ENCODE measurements around the gene NINL.
"Not testable (repeated sequence)": the region's sequence is repeated elsewhere in the genome, so short reads cannot be mapped to it uniquely, and the experiment has no call there.

The NINL gene

DNA sequence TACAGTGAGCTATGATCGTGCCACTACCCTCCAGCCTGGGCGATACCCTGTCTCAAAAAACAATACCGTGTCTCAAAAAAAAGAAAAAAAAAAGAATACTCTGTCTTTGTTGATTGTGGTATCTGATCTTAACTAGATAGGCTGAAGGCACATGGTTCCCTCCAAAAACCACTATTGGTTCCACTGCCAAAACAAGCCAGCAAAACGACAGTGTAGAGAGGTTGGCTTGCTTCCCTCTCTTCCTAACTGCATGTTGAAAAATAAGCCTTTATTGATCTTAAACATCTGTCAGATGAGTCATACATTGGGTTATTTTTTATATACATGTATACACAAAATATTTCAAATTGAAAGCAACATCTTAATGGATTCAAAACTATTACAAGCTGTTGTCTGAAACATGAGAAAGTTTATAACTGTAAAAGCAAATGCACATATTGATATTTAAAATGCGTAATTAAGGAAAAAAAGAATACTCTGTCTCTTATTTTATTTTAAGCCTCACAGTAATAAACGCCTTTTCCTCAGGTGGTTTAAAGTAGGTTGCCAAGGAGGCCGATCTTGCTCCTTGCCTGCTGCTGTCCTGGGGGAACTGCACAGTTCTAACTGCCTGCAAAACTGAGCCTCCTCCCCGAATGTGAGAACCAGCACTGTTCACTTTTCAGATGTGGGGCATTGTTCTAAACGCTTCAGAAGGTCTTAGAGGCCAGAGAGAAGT, 7.0 kb upstream of the NINL start:
- no peak overlapping the region for H3K27ac ChIP-seq (ENCODE audit: insufficient read depth in 1 of 2, low read depth in 1 of 2, low read length in 2 of 2, poor library complexity in 1 of 2, severe bottlenecking in 2 of 2)
- H3K9me3 ChIP-seq (ENCODE audit: control extremely low read depth in 1 of 5, control insufficient read depth in 4 of 5, insufficient read depth in 2 of 5, low read depth in 1 of 5, low read length in 4 of 5), result no peaks in the 10 kb centered on the region
- ChIA-PET POLR2A (no interaction called here), CTCF (no interaction called here)
- 88% methylated on average over 4 of the region's 9 CpGs for WGBS (ENCODE audit: insufficient coverage)
- no peaks in the 10 kb centered on the region for H3K4me1 ChIP-seq (ENCODE audit: control extremely low read depth in 1 of 4, control insufficient read depth in 4 of 4, insufficient read depth in 4 of 4, low read length in 3 of 4)
- peaks cover 0 to 18% (median 3%) of the 10 kb centered on the region in 5 experiments for H3K27me3 ChIP-seq (replicated peaks in 2 of 5; ENCODE audit: control insufficient read depth in 4 of 5, insufficient read depth in 5 of 5, low read length in 4 of 5)
- no peaks in the 10 kb centered on the region for H3K36me3 ChIP-seq (ENCODE audit: control insufficient read depth in 4 of 4, insufficient read depth in 4 of 4, low read length in 3 of 4)
- no peak overlapping the region for H3K4me3 ChIP-seq (ENCODE audit: control insufficient read depth in 1 of 7, extremely low read depth in 1 of 7, insufficient read depth in 4 of 7, low read depth in 2 of 7, low read length in 6 of 7)
- DNase-seq, result no peak

DNA sequence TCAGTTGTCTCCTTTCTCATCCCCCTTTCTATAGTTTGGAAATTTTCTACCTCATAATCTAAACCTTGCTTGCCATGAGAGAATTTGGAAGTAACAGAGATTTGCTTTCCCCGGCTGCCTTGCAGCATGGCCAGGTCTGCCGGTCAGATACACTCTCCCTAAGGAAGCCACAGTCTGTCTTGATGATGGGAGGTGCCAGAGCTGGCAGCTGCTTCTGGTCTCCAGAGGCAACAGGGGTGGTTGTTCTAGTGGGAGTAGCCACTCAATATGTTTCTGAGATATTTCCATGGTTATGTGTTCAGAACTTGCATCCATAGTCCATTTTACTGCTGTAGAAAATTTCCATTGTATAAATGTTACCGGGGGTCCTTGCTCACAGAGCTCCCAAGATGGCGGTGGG, 5.4 kb upstream of the NINL start:
- WGBS (ENCODE audit: insufficient coverage), result 100% methylated on average over 2 of the region's 4 CpGs
- H3K4me1 ChIP-seq (ENCODE audit: control extremely low read depth in 1 of 4, control insufficient read depth in 4 of 4, insufficient read depth in 4 of 4, low read length in 3 of 4); H3K36me3 ChIP-seq (ENCODE audit: control insufficient read depth in 4 of 4, insufficient read depth in 4 of 4, low read length in 3 of 4); H3K4me3 ChIP-seq (ENCODE audit: control insufficient read depth in 1 of 7, extremely low read depth in 1 of 7, insufficient read depth in 4 of 7, low read depth in 2 of 7, low read length in 6 of 7); H3K27ac ChIP-seq (ENCODE audit: insufficient read depth in 1 of 2, low read depth in 1 of 2, low read length in 2 of 2, poor library complexity in 1 of 2, severe bottlenecking in 2 of 2); DNase-seq; H3K9me3 ChIP-seq (ENCODE audit: control extremely low read depth in 1 of 5, control insufficient read depth in 4 of 5, insufficient read depth in 2 of 5, low read depth in 1 of 5, low read length in 4 of 5); CTCF ChIA-PET: not testable (repeated sequence)
- H3K27me3 ChIP-seq (replicated peaks in 2 of 5; ENCODE audit: control insufficient read depth in 4 of 5, insufficient read depth in 5 of 5, low read length in 4 of 5), result peaks cover 0 to 32% (median 6%) of the 10 kb centered on the region in 5 experiments
- POLR2A ChIA-PET, result interaction anchor here (0.6 kb wide), 1 partner anchor 707 kb away, joined by 3 read pairs; no protein-coding TSS in a partner anchor

DNA sequence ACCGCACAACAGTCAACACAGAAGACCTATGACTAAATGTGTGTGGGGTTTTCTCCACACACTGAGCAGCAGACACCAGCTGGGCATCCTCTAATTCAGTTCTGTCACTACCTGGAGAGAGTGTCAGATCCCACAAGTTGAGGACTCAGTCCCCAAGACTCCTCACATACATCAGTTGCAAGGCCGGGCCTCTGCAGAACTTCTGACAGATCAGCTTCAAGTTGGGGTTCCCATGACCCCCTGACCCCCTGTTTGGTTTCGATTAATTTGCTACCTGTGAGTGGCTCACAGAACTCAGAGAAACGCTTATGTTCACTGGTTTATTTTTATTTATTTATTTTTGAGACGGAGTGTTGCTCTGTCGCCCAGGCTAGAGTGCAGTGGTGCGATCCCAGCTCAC, 3.2 kb upstream of the NINL start:
- no peak for DNase-seq
- Histone ChIP-seq H3K4me1 (ENCODE audit: control extremely low read depth in 1 of 4, control insufficient read depth in 4 of 4, insufficient read depth in 4 of 4, low read length in 3 of 4) (peaks cover 0 to 12% (median 7%) of the 10 kb centered on the region in 4 experiments), H3K27me3 (replicated peaks in 2 of 5; ENCODE audit: control insufficient read depth in 4 of 5, insufficient read depth in 5 of 5, low read length in 4 of 5) (peaks cover 0 to 50% (median 18%) of the 10 kb centered on the region in 5 experiments), H3K36me3 (ENCODE audit: control insufficient read depth in 4 of 4, insufficient read depth in 4 of 4, low read length in 3 of 4) (no peaks in the 10 kb centered on the region), H3K27ac (ENCODE audit: insufficient read depth in 1 of 2, low read depth in 1 of 2, low read length in 2 of 2, poor library complexity in 1 of 2, severe bottlenecking in 2 of 2) (no peak overlapping the region), H3K4me3 (ENCODE audit: control insufficient read depth in 1 of 7, extremely low read depth in 1 of 7, insufficient read depth in 4 of 7, low read depth in 2 of 7, low read length in 6 of 7) (no peak overlapping the region), H3K9me3 (ENCODE audit: control extremely low read depth in 1 of 5, control insufficient read depth in 4 of 5, insufficient read depth in 2 of 5, low read depth in 1 of 5, low read length in 4 of 5) (peaks cover 0 to 1% (median 0%) of the 10 kb centered on the region in 5 experiments)
- ChIA-PET POLR2A (interaction anchor here (0.6 kb wide), 1 partner anchor 53 kb away, joined by 3 read pairs; no protein-coding TSS in a partner anchor), CTCF (no interaction called here)
- 100% methylated on average over 4 of the region's 7 CpGs for WGBS (ENCODE audit: insufficient coverage)

DNA sequence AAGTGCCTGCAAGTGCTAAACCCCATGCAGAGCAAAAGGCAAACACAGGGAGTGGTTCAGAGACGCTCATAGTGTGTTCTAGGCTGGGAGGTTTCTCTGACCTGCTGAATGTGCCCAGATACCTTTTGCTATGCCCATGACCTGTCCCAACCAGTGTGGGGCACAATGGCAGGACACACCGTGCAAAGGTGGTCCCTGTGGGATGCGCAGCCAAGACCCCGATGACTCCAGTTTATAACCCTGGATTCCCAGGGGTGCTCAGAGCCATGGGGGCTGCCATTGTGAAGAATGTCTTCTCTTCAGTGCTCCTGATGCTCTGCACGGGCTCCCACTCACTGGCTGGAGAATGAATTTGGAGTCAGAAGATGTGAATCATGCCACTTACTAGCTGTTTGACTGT, 2.2 kb upstream of the NINL start:
- Histone ChIP-seq H3K9me3 (ENCODE audit: control extremely low read depth in 1 of 5, control insufficient read depth in 4 of 5, insufficient read depth in 2 of 5, low read depth in 1 of 5, low read length in 4 of 5) (peaks cover 0 to 2% (median 0%) of the 10 kb centered on the region in 5 experiments), H3K4me3 (ENCODE audit: control insufficient read depth in 1 of 7, extremely low read depth in 1 of 7, insufficient read depth in 4 of 7, low read depth in 2 of 7, low read length in 6 of 7) (no peak overlapping the region), H3K27ac (ENCODE audit: insufficient read depth in 1 of 2, low read depth in 1 of 2, low read length in 2 of 2, poor library complexity in 1 of 2, severe bottlenecking in 2 of 2) (no peak overlapping the region), H3K4me1 (ENCODE audit: control extremely low read depth in 1 of 4, control insufficient read depth in 4 of 4, insufficient read depth in 4 of 4, low read length in 3 of 4) (peaks cover 0 to 12% (median 7%) of the 10 kb centered on the region in 4 experiments), H3K27me3 (replicated peaks in 2 of 5; ENCODE audit: control insufficient read depth in 4 of 5, insufficient read depth in 5 of 5, low read length in 4 of 5) (peaks cover 0 to 55% (median 20%) of the 10 kb centered on the region in 5 experiments), H3K36me3 (ENCODE audit: control insufficient read depth in 4 of 4, insufficient read depth in 4 of 4, low read length in 3 of 4) (no peaks in the 10 kb centered on the region)
- ChIA-PET CTCF (no interaction called here), POLR2A (no interaction called here)
- 88% methylated on average over 5 of the region's 5 CpGs for WGBS (ENCODE audit: insufficient coverage)
- DNase-seq, result no peak

DNA sequence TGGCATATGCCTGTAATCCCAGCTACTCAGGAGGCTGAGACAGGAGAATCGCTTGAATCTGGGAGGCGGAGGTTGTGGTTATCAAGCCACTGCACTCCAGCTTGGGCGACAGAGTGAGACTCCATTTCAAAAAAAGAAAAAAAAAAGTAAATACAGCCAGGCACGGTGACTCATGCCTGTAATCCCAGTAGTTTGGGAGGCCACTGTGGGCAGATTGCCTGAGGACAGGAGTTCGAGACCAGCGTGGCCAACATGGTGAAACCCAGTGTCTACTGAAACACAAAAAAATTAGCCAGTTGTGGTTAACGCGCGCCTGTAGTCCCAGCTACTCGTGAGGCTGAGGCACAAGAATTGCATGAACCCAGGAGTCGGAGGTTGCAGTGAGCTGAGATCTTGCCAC, 1.5 kb upstream of the NINL start:
- CTCF ChIA-PET, result no interaction called here
- H3K9me3 ChIP-seq (ENCODE audit: control extremely low read depth in 1 of 5, control insufficient read depth in 4 of 5, insufficient read depth in 2 of 5, low read depth in 1 of 5, low read length in 4 of 5), result peaks cover 0 to 2% (median 0%) of the 10 kb centered on the region in 5 experiments
- peaks cover 0 to 12% (median 7%) of the 10 kb centered on the region in 4 experiments for H3K4me1 ChIP-seq (ENCODE audit: control extremely low read depth in 1 of 4, control insufficient read depth in 4 of 4, insufficient read depth in 4 of 4, low read length in 3 of 4)
- H3K36me3 ChIP-seq (ENCODE audit: control insufficient read depth in 4 of 4, insufficient read depth in 4 of 4, low read length in 3 of 4), result no peaks in the 10 kb centered on the region
- POLR2A ChIA-PET, result no interaction called here
- WGBS (ENCODE audit: insufficient coverage), result 92% methylated on average over 8 of the region's 11 CpGs
- H3K27ac ChIP-seq (ENCODE audit: insufficient read depth in 1 of 2, low read depth in 1 of 2, low read length in 2 of 2, poor library complexity in 1 of 2, severe bottlenecking in 2 of 2), result no peak overlapping the region
- peaks cover 0 to 61% (median 20%) of the 10 kb centered on the region in 5 experiments for H3K27me3 ChIP-seq (replicated peaks in 2 of 5; ENCODE audit: control insufficient read depth in 4 of 5, insufficient read depth in 5 of 5, low read length in 4 of 5)
- no peak overlapping the region for H3K4me3 ChIP-seq (ENCODE audit: control insufficient read depth in 1 of 7, extremely low read depth in 1 of 7, insufficient read depth in 4 of 7, low read depth in 2 of 7, low read length in 6 of 7)
- no peak for DNase-seq

DNA sequence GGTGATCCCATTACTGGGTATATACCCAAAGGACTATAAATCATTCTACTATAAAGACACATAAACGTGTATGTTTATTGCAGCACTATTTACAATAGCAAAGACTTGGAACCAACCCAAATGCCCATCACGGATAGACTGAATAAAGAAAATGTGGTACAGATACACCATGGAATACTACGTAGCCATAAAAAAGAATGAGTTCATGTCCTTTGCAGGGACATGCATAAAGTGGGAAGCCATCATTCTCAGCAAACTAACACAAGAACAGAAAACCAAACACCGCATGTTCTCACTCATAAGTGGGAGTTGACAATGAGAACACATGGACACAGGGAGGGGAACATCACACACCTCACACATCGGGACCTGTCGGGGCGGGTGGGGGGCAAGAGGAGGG, 1.7 kb downstream of the NINL start:
- CTCF ChIA-PET; POLR2A ChIA-PET; H3K4me3 ChIP-seq (ENCODE audit: control insufficient read depth in 1 of 7, extremely low read depth in 1 of 7, insufficient read depth in 4 of 7, low read depth in 2 of 7, low read length in 6 of 7); DNase-seq; H3K9me3 ChIP-seq (ENCODE audit: control extremely low read depth in 1 of 5, control insufficient read depth in 4 of 5, insufficient read depth in 2 of 5, low read depth in 1 of 5, low read length in 4 of 5); H3K36me3 ChIP-seq (ENCODE audit: control insufficient read depth in 4 of 4, insufficient read depth in 4 of 4, low read length in 3 of 4); H3K27ac ChIP-seq (ENCODE audit: insufficient read depth in 1 of 2, low read depth in 1 of 2, low read length in 2 of 2, poor library complexity in 1 of 2, severe bottlenecking in 2 of 2): not testable (repeated sequence)
- 100% methylated on average over 4 of the region's 7 CpGs for WGBS (ENCODE audit: insufficient coverage)
- Histone ChIP-seq H3K4me1 (ENCODE audit: control extremely low read depth in 1 of 4, control insufficient read depth in 4 of 4, insufficient read depth in 4 of 4, low read length in 3 of 4) (peaks cover 0 to 12% (median 7%) of the 10 kb centered on the region in 4 experiments), H3K27me3 (replicated peaks in 2 of 5; ENCODE audit: control insufficient read depth in 4 of 5, insufficient read depth in 5 of 5, low read length in 4 of 5) (peaks cover 0 to 72% (median 22%) of the 10 kb centered on the region in 5 experiments)

DNA sequence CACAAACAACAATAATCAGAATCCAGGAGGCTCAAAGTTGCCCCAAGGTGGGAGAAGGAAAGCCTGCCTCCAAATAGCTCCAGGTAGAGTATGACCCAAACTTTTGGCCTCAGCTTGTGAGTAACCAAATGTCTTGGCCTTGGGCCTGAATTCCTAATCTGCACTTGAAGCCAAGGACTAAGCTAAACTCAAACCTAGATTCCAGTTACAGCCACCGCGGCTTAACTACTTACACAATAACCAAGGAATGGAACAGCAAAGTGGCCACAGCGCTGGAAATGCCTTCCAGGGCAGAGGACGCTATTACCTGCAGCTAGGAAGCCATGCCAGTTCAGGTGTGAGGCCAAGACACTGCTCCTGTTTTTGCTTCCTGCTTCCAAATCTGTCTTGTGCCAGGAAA, 4.6 kb downstream of the NINL start:
- Histone ChIP-seq H3K27ac (ENCODE audit: insufficient read depth in 1 of 2, low read depth in 1 of 2, low read length in 2 of 2, poor library complexity in 1 of 2, severe bottlenecking in 2 of 2) (no peak overlapping the region), H3K27me3 (replicated peaks in 2 of 5; ENCODE audit: control insufficient read depth in 4 of 5, insufficient read depth in 5 of 5, low read length in 4 of 5) (peaks cover 0 to 46% (median 16%) of the 10 kb centered on the region in 5 experiments), H3K36me3 (ENCODE audit: control insufficient read depth in 4 of 4, insufficient read depth in 4 of 4, low read length in 3 of 4) (no peaks in the 10 kb centered on the region), H3K9me3 (ENCODE audit: control extremely low read depth in 1 of 5, control insufficient read depth in 4 of 5, insufficient read depth in 2 of 5, low read depth in 1 of 5, low read length in 4 of 5) (peaks cover 0 to 2% (median 0%) of the 10 kb centered on the region in 5 experiments), H3K4me3 (ENCODE audit: control insufficient read depth in 1 of 7, extremely low read depth in 1 of 7, insufficient read depth in 4 of 7, low read depth in 2 of 7, low read length in 6 of 7) (no peak overlapping the region), H3K4me1 (ENCODE audit: control extremely low read depth in 1 of 4, control insufficient read depth in 4 of 4, insufficient read depth in 4 of 4, low read length in 3 of 4) (peaks cover 0 to 12% (median 7%) of the 10 kb centered on the region in 4 experiments)
- no peak for DNase-seq
- ChIA-PET CTCF (no interaction called here), POLR2A (no interaction called here)
- WGBS (ENCODE audit: insufficient coverage), result 100% methylated on average over 4 of the region's 4 CpGs
